Endothelial cell of hepatic sinusoid (primary cell): Measurements from ENCODE around the gene BMP15.

Experiments
- in situ Hi-C: cut with HindIII; loops from 2 replicates; pipeline ENCODE4 v1.10.0; 2017; ENCODE audit warnings: low sequenced_read_pairs

Gene BMP15

GRCh38 chrX:50910685-50911176 lies at the start of gene BMP15:
TSS of gene BMP15 (plus strand) at chrX:50910735. CDS start at chrX:50910784, 49 bp downstream.
- in situ Hi-C loops: no loop called here

GRCh38 chrX:50863471-50863870 lies 47.1 kb upstream of the BMP15 start:
- in situ Hi-C loops: no loop called here

- in situ Hi-C loops: no loop called here
Measured at GRCh38 chrX:50865311-50865710, 45.2 kb upstream of the BMP15 start.

GRCh38 chrX:50871922-50872453 lies 38.5 kb upstream of the BMP15 start:
- in situ Hi-C loops: no loop called here

GRCh38 chrX:50874876-50875275 lies 35.7 kb upstream of the BMP15 start:
- in situ Hi-C loops: no loop called here

- in situ Hi-C loops: no loop called here
Measured at GRCh38 chrX:50876551-50876950, 34.0 kb upstream of the BMP15 start.

- in situ Hi-C loops: no loop called here
Measured at GRCh38 chrX:50877310-50877709, 33.2 kb upstream of the BMP15 start.

GRCh38 chrX:50881028-50881427 lies 29.5 kb upstream of the BMP15 start:
- in situ Hi-C loops: no loop called here

- in situ Hi-C loops: no loop called here
Measured at GRCh38 chrX:50888884-50889283, 21.7 kb upstream of the BMP15 start.

- in situ Hi-C loops: no loop called here
Measured at GRCh38 chrX:50889582-50889981, 21.0 kb upstream of the BMP15 start.

GRCh38 chrX:50893047-50893446 lies 17.5 kb upstream of the BMP15 start:
- in situ Hi-C loops: no loop called here

GRCh38 chrX:50893466-50893865 lies 17.1 kb upstream of the BMP15 start:
- in situ Hi-C loops: no loop called here

- in situ Hi-C loops: no loop called here
Measured at GRCh38 chrX:50905334-50905733, 5.2 kb upstream of the BMP15 start.

- in situ Hi-C loops: no loop called here
Measured at GRCh38 chrX:50913520-50913919, 3.0 kb downstream of the BMP15 start.

GRCh38 chrX:50920132-50920531 lies 9.6 kb downstream of the BMP15 start:
- in situ Hi-C loops: no loop called here

- in situ Hi-C loops: no loop called here
Measured at GRCh38 chrX:50927127-50927526, 16.6 kb downstream of the BMP15 start.

GRCh38 chrX:50941638-50942037 lies 31.1 kb downstream of the BMP15 start:
- in situ Hi-C loops: no loop called here

- in situ Hi-C loops: no loop called here
Measured at GRCh38 chrX:50942471-50942870, 31.9 kb downstream of the BMP15 start.

- in situ Hi-C loops: no loop called here
Measured at GRCh38 chrX:50952406-50952805, 41.9 kb downstream of the BMP15 start.

- in situ Hi-C loops: no loop called here
Measured at GRCh38 chrX:50953832-50954231, 43.3 kb downstream of the BMP15 start.

- in situ Hi-C loops: no loop called here
Measured at GRCh38 chrX:50962156-50962555, 51.6 kb downstream of the BMP15 start.

- in situ Hi-C loops: no loop called here
Measured at GRCh38 chrX:50963842-50964241, 53.3 kb downstream of the BMP15 start.
